Measurements from ENCODE around the gene HDAC4.

Gene HDAC4

DNA sequence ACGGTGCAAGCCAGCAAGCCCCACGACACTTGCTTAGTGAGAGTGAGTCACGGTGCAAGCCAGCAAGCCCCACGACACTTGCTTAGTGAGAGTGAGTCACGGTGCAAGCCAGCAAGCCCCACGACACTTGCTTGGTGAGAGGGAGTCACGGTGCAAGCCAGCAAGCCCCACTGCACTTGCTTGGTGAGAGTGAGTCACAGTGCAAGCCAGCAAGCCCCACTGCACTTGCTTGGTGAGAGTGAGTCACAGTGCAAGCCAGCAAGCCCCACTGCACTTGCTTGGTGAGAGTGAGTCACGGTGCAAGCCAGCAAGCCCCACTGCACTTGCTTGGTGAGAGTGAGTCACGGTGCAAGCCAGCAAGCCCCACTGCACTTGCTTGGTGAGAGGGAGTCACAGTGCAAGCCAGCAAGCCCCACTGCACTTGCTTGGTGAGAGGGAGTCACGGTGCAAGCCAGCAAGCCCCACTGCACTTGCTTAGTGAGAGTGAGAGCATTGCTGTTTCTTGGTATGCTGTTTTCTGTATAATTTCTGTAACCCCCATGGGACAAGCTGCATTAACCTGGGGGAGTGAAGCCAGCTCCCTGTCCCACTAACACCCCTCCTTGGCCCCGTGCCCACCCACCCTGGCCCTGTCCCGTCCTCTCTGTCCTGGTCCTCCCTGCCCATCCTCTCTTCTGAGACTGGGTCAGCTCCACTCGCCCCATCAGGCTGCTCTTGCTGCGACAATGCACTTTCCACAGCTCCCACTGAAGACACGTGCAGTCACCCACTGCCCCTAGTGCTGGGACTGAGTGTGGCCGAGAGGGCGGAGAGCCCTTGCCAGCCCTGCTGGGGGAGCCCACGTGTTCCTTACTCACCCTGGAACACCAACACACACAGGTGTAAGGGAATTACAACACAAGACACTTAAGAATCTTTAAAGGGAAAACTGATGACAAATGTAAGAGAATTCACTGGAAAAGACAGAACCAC lies 331.2 kb downstream of the HDAC4 start:
- peak; percentile 5 to 11 for DNase-seq

DNA sequence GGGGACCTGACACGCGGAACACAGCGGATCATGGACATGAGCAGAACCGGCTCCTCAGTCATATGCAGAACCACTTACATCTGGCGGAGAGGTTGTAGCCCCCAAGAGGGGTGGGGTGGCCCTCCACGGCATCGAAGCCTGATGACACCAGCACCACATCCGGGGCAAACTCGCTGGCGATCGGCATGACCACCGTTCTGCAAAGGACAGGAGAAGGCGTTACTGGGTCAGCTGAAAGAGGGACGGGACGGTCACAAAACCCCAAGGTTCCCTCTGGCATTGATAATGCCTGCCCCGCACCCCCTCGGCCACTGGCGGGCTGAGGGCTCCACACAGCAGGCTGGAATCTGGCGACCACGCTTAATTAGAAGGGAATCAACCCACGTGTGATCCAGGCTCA lies 332.4 kb downstream of the HDAC4 start:
- DNase-seq: no peak

DNA sequence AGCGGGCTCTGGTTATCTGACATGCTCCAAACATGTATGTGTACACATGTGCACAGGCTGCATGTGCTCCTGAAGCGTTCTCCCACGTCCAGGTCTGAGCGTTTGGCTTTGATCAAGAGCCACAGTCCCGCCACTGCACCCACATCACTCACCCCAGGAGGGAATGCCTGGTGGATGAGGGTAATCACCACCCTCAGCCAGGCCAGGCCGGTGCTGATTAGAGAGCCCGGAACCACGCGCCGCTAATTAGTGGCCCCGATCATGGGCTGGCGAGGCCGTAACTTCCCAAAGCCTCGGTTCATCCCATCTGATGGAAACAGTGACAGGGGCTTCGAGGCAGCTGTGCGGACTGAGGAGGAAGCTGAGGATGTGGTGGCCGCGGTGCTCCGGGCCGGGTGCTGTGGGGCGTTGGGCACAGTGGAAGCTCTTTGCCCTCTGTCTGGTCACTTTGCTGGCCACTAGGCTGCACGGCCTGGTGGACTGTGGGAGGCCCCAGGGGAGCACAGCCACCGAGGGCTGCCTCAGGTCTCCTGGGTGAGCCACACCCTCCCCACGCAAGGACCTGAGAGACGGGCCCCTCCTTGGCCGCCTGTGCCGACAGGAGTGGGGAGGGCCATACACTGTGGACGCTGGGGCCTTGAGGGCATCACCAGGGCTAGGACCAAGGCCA lies 333.5 kb downstream of the HDAC4 start:
- no peak for DNase-seq

DNA sequence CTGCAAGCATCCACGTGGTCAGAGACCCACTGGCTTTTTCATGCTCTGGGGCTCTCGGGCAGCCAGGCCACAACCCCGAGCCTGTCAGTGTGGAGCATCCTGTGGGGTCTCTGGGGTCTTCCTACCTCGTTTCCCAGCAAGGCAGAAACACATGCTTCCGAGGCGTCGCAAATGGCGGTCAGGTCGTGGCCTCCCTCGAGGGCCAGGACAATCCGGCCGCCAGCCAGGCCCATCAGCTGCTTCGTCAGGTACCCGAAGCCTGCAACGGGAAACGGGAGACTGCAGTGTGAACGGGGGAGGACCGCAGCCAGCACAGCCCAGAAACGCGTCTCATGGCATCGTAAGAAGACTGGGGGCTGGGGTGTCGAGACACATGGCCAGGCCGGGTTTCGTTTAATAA lies 334.2 kb downstream of the HDAC4 start:
- DNase-seq: no peak

DNA sequence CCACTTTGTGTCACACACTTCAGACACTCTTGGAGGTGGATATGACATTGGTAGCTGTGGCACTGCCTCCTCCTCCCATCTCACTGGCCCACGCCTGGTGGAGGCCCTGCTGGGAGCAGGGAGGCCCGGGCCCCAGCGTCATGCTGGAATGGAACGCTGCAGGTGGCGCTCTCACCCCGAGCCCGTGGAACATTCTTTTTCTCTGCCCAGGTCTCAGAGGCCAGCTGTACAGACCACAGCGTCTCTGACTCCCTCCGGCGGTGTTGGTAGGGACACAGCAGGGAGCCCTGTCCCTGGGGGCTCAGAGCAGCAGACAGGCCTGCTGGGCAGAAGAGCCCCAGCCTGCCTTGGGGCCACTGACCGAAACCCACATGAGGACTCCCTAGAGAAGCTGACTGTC lies 334.9 kb downstream of the HDAC4 start:
- DNase-seq: no peak

DNA sequence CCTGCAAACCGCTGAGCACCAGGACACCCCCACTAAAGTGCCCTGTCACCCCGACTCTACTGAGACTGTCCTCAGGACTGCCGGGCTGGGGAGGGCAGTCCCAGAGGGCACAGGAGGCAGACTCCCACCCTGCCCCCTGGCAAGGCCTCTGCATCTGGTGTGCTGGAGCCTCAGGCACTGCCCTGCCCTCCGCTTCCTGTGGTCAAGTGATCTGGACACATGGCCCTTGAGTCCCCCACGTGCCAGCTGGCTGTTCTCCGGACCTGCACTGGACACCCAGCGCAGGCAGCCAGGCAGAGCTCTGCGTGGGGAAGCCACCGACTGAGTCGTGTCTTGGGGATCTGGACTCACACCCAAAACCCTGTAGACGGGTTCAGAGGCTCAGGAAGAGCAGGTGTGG lies 335.3 kb downstream of the HDAC4 start:
- no peak for DNase-seq

DNA sequence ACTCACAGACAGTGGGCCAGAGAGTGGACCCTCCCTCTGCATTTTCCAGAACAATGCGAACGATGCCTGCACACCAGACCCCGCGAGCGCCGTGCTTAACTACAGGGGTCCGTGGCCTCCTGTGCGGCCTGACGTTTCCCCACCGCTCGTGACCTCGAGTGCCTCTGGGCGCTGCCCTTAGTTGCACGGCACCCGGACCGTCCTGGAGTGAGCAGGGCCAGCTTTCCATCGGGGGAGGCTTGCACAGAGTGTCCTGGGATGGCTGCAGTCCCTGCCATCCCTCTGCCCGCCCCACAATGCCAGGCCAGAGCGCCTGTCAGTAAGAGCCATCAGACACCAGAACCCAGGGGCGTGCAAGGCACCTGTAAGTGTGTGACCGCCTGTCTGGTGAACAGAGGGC lies 335.9 kb downstream of the HDAC4 start:
- no peak for DNase-seq

DNA sequence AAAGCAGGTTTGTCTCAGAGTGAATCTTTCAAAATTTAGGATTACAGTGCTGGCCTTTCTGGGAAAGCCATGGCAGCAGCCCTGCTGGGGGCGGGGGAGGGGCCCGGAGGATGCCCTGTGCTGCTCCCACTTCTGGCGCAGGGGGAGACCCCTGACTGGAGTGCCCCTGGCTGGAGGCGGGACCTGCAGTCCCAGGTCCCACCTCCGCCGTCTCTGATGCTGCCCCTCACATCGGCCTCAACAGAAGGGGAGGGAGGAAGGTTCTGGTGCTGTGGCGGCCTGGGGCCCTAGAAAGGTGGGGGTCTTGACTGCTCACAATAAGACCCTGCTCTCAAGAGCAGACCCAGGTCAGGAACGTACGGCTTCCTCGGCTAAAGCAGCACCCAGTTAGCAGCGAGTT lies 336.6 kb downstream of the HDAC4 start:
- no peak for DNase-seq

DNA sequence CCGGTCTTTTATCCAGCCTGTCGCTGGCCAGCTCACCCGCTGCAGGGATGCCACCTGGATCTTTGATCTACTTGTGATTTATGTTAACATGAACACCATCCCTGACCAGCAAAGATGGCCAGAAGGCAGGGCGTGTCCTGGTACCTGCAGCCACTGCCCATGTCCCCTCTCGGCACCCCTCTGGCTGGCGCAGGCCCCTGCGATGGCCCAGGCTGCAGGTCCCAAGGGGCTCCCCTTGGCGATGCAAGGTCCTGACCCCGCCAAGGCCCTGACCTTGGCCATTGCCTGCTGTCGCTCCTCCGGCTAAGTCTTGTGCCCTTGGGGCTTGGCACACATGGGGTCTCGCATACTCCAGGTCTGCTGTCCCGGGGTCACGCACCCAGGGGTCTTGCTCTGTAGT lies 338.1 kb downstream of the HDAC4 start:
- no peak for DNase-seq

DNA sequence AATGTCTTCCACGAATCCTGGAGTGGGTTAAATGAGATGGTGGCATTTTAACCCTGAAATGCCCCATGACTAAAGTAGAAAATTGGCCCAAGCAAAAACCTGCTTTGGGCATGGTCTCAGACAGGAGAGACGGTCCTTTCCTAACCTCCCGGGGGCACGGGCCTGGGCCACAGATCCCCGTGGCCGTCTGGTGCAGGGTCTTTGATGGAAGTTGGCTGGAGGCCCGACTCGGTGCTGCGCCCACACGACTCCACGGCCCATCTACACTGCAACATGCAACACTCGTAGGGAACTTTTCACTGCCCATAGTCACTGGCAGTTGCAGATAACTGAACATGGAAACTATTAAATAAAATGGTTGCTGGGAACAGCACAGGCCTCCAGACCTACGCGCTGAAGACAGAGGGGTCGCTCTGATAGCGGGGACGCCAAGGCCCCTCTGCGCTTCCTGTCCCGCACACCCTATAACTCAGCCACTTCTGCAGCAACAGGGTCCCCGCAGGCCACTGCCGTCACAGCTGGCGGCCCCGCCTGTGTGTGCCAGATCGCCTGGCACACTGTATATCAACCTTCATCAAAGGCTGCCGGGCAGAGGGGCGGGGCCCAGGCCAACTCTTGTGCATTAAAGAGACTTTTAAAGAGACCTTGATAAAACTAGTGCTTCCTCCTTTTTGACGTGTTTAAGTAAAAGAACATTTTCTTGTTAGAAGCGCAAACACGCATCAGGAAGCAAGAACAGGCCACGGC lies 338.8 kb downstream of the HDAC4 start:
- no peak for DNase-seq

DNA sequence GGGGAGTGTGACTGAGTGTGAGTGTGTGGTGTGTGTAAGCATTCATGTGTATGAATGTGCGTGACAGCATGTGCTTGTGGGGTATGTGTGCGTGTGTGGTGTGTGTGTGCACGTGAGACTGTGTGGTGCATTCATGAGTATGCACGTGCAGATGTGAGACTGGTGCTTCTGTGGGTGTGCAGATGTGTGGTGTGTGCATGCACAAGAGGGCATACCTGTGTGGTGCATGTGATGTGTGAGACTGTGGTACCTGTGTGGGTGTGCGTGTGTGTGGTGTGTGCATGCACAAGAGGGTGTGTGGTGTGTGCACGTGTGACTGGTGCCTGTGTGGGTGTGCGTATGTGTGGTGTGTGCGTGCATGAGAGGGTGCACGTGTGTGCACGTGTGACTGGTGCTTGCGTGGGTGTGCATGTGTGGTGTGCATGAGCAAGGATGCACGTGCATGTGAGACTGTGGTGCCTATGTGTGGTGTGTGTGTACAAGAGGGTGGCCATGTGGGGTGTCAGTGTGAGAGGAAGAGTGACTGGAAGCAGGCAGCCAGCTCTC lies 339.6 kb downstream of the HDAC4 start:
- DNase-seq: no peak

DNA sequence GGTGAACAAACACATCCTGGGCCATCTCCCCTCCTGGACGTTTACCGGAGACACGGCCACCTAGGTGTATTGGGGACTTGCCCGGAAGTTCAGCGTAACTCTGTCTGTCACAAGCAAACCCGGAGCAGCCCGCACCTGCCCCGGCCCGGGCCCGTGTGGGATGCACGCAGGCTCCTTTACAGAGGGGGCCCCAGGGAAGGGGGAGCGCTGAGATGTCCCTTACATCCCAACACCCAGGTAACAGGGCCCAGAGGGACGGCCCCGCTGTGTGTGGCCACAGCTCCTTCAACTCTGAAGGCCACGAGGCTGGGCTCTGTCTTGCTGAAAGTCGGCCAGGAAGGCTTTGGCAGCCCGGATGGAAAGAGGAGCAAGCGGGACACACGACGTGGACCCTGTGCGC lies 340.1 kb downstream of the HDAC4 start:
- DNase-seq: no peak

DNA sequence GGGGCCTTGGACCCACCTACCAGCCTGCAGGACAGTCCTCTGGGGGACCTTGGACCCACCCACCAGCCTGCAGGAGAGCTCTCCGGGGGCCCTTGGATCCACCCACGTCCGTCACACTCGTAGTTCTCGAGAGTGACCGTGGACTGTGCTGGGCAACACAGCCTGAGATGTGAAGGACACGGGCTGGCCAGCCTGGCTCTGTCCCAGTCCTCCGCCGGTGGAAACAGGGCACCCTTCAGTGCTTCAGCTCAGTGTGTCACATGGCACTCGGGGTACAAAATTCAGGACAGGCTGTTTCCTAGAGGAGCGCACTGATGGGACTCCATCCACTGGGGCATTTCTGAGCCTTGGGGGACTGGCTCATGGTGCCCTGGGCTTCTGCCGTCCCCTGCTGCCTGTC lies 341.0 kb downstream of the HDAC4 start:
- no peak for DNase-seq

DNA sequence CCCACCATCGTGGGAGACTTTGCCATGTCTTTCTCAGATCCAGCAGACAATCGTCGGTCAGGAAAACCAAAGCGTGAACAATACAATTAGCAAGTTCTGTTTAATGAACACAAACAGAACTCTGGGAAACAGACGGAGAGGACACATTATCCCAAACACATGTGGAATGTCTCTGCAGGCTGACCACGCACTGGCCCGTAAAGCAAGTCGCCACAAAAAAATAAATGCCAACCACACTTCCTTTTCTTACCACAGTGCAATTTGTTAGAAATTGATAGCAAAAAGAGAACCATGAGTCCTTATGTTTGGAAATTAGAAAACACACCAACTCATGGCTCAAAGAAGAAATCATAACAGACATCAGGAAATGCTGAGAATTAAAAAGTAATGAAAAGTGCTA lies 342.1 kb downstream of the HDAC4 start:
- no peak for DNase-seq

DNA sequence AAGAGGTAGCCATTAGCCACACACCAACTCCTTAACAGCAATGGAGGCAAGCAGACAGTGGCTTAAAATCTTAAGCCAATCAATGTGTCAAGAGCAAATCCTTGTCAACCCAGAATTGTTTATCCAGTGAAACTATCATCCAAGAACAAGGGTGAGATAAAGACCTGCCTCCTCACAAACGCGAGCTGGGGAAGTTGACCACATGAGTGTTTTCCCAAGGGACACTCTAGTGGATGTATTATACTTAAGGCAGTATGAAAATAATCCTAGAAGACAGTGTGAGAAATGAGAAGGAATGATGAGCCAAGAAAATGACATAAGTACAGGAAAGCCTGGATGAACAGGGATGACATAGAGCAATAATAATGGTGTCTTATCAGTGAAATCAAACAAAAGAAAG lies 343.3 kb downstream of the HDAC4 start:
- no peak for DNase-seq

DNA sequence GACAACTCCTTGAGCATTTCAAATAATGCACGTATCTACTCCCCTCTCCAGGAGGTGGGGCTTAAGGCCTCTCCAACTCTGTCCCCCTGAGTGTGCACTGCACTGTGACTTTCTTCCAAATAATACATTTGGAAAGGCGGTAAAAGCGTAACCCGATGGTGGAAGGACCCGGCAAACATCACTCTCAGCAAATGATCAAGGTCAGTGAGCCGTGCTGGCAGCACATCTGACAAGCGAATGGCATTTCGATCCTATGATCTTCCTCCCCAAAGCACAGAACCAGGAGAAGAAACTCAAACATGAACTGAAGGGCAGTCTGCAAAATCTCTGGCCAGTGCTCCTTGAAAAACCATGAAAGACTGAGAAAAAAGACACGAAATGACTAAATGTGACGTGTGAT lies 344.2 kb downstream of the HDAC4 start:
- DNase-seq: no peak

DNA sequence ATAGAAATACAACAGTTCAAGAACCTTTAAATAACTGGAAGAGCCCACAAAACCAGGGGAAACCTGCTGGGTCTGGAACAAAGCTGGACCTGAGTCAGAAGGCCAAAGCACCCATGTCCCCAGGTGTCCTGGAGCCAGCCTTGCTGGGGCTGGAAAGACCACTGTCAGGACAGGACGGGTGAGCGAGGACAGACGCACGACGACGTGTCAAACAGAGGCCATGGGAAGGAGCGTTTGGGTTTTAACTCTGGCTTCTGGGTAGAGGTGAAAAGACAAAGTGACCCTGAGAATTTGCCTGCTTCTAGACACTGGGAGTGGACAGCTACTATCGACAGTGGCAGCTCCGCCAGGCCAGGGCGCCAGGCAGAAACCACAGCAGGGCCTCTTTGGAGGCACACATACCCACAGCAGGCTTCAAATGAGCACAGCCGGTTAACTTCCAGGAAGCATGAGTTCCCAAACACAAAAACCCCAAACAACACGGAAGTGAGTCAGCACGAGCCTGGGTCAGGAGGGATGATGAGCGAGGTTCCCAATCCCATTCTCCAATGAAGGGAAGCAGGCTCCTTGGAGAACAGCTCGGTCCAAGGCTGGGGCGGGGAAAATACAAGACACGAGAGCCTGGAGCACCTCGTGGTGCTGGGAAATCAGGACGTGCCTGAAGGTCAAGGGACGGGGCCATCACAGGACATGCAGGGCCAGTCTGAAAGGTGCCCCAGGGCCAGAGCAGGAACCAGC lies 344.9 kb downstream of the HDAC4 start:
- DNase-seq: no peak

DNA sequence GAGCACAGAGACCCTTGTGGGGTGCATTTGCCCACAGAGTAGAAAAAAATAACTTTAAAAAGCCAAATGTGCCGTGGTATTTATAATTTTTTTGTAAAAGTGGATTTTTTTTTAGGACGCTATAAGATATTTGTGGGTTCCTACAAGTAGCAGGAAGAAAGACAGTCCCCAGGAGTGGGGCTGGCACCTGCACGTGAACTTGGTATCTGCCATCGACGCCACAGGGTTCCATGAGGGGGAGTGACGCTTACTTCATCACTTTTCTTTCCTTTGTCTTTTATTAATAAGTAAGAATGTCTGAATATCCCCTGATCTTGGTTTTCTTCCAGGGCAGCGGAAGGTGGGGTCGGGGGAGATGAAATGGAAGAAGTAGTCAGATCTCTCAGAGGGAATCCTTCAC lies 345.9 kb downstream of the HDAC4 start:
- no peak for DNase-seq

DNA sequence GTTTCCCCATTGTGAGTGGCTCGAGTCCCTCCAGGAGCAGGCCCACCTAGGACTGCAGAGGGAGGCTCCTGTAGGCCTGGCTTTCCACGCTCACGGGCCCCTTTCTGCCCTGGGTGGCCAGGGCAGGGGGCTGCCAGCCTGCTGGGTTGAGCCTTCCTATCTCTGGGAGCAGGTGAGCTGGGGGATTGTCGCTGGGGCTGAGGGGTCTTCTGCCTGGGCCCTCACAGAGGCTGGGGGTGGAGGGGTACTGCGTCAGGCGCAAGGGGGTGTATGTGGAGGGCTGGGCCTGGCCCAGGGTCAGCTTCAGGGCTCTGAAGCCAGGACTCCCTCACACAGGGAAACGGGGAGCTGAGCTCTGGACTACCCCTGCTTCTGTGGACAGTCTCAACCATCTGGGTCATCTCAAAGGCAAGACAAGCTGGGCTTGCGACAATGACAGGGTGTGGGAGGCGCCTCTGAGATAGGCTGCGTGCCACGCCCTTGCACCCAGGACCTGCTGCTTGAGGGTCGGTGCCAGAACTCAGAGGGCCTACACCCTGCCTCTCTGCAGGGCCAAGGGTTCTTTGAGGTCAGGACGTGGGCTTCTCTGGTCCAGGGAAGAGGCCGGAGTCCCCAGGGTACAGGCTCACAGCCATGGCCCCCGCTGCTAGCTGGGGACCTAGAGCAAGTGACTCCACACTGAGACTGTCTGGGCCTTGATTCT lies 346.9 kb downstream of the HDAC4 start:
- no peak for DNase-seq

DNA sequence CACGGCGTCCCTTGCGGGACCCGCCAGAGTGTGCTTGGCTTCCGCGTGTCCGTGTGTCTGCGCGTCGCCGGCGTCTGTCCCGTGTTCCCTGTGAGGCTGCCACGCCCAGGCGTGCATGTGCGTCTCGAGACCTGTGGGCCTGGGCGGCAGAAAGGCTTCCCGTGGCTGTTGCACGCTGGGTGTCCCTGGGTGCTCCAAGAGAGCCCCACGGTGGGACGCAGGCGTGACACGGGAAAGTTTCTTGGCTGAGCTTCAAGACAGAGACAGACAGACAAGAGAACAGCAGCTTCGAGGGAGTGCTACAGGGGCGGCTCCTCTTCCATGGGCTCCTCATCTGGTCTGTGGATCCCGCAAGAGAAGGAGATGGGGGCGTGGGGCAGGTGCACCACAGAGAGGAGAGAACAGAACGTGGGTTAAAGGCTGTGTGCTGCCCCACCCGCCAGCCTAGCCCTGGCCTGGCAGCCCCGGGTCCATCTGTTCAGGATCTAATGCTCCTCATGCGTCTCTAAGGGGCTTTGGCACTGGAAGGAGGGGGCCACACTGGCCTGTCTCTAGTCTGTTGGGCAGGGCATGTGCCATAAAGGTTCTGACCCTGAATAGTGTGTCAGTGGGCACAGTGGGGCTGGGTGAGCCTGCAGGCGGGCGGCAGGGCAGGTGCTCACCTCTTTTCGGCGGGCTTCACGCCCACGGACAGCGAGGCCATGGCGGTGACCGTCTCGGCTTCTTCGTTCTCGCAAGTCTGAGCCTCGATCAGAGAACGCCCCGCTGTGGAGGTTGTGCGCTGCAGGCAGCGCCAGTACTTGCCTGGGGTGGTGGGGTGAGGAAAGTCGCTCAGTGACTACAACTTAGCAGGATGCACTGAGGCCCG lies 347.8 kb downstream of the HDAC4 start:
- DNase-seq: no peak

DNA sequence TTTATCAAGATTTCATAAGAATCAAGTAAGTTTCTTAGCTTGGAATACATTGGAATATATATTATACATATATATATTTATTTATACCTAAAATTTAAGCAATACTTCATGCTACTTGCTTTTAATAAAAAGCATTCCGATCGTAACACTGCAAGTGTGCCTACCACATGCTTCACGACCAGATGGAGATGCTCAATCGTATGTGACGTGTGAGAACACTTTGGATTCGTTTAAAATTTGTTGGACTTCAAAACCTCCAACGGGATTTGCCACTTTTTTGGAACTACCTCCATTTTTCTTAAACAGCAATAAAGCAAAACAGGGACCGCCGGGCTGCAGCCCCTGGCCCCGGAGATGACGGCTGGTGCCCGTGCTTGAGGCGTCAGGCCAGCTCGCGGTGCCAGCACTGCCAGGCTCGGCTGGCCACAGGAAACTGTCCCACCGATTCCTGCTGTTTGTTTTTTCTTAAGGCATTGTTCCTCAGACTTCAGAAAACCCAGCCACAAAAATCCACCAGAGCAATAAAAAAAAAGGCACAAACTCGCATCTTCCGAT lies 348.9 kb downstream of the HDAC4 start:
- no peak for DNase-seq
